Mammary microvascular endothelial cell (primary cell): ENCODE results near the gene YIPF2. TPM values are rescaled to one million over a fixed set of nuclear protein-coding genes. Genes with fewer than 3 reads are reported as not detected.

Experiments used
- total RNA-seq: library from RNA; depleted of rRNA; stranded (reverse); fragments of >200 nt; gene quantifications from 2 replicates; pipeline ENCODE4 v1.2.3, GENCODE V29; 2015

The YIPF2 gene
- 52.8 and 58.6 TPM in 2 replicates for total RNA-seq

DNA sequence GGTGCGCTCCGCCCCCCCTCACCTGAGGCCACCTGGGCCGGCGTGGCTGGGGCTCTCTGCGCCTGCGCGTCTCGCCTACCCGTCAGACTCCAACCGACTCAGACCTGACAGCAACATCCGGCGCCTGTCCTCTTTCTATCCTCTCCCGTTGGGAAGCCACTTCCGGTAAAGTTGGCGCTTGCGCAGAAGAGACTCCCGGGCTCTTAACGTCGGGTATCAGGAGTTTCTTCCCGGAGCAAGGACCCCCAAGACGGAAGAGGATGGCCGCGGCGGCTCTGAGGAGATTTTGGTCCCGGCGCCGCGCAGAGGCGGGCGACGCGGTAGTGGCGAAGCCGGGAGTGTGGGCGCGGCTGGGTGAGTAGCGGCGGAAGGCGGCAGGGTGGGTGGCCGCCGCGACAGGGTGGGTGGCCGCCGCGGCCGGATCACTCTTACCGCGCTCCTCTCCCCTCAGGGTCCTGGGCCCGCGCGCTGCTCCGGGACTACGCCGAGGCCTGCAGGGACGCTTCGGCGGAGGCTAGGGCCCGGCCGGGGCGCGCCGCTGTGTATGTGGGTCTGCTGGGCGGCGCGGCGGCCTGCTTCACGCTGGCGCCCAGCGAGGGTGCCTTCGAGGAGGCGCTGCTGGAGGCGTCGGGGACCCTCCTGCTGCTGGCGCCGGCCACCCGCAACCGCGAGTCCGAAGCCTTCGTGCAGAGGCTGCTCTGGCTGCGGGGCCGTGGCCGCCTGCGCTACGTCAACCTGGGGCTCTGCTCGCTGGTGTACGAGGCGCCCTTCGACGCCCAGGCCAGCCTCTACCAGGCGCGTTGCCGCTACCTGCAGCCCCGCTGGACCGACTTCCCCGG, at the start of gene YIPF2, which contains the start of gene TIMM29:
TSS of gene YIPF2 (minus strand) at position 77 of the 839 bp plus-strand sequence. CDS start 229 bp downstream, outside the sequence.
TSS of gene TIMM29 (plus strand) at position 249 of the 839 bp plus-strand sequence. CDS start at position 261, 12 bp downstream.

DNA sequence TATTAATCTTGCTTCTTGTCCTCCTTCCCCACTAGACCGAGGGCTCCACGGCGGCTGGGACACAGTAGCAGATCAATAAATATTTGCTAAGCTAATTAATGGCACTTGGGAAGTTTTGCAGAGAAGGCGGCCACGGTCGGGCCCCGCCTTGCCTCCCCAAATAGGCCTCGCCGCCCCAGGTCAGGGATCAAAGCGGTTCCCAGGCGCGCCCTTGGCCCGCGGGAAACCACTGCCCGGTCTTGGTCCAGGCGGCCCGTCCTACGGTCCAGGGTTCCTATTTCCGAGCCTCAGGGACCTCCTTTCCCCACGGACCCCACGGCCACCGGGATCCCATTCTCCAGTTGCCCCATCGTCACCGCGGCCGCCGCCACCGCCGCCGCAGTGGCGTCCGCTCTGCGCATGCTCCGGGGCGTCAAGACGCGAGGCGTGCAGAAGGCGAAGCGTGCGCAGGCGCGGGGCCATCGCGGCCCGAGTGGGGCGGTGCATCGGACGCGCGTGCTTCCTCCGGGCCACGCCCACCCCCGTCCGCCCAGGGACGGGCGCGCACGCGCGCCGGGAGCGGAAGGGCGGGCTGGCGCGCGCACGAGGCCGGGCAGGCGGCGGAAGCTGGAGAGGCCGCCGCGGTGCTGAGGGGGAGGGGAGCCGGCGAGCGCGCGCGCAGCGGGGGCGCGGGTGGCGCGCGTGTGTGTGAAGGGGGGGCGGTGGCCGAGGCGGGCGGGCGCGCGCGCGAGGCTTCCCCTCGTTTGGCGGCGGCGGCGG, 32.1 kb upstream of the YIPF2 start, which contains the start of gene SMARCA4:
TSS of gene SMARCA4 (plus strand) at position 717 of the 759 bp plus-strand sequence. CDS start 23,122 bp downstream, outside the sequence.

Other genes with a start within 250 kb of the YIPF2 start
- gene QTRT1, start 227.2 kb downstream of the YIPF2 start, total RNA-seq: 30.8 and 34.3 TPM in 2 replicates
- 89.7 and 107 TPM in 2 replicates for gene DNM2, start 210.6 kb downstream of the YIPF2 start, total RNA-seq
- gene TMED1, start 92.4 kb downstream of the YIPF2 start, total RNA-seq: 52.4 and 64.0 TPM in 2 replicates
- not detected in 2 replicates for gene C19orf38, start 80.2 kb downstream of the YIPF2 start, total RNA-seq
- 36.0 and 42.9 TPM in 2 replicates for gene CARM1, start 57.1 kb downstream of the YIPF2 start, total RNA-seq
- gene TIMM29, start 172 bp upstream of the YIPF2 start, total RNA-seq: 33.6 and 37.2 TPM in 2 replicates
- 90.7 and 102 TPM in 2 replicates for gene SMARCA4, start 32.4 kb upstream of the YIPF2 start, total RNA-seq
- 139 and 144 TPM in 2 replicates for gene LDLR, start 160.8 kb upstream of the YIPF2 start, total RNA-seq
- gene SPC24, start 227.1 kb upstream of the YIPF2 start, total RNA-seq: 48.6 and 67.5 TPM in 2 replicates